Hepatocyte (in vitro differentiated cells): ENCODE results near the gene ABTB1. TPM values are rescaled to one million over a fixed set of nuclear protein-coding genes. Genes with fewer than 3 reads are reported as not detected.

ENCODE experiments used
- DNase-seq: peaks from one replicate; pipeline ENCODE4 v3.0.0-alpha.2; 2016; ENCODE audit warnings: low spot score
- H2AFZ ChIP-seq: fragments of 200-600 bp; sonication (generic); 2 replicates; pipeline ENCODE4 v1.6.0; 2016; ENCODE audit warnings: antibody characterized with exemption, mild to moderate bottlenecking
- H3K27ac ChIP-seq: fragments of 200-600 bp; sonication (generic); 2 replicates; pipeline ENCODE4 v1.5.1; 2016; ENCODE audit warnings: mild to moderate bottlenecking
- H3K27me3 ChIP-seq: fragments of 200-600 bp; sonication (generic); 2 replicates; pipeline ENCODE4 v1.6.1; 2016
- H3K36me3 ChIP-seq: fragments of 200-600 bp; sonication (generic); replicated peaks from 2 replicates; pipeline ENCODE4 v1.5.1; 2016; ENCODE audit warnings: low read depth; ENCODE audit not compliant: insufficient read depth
- H3K4me1 ChIP-seq: fragments of 200-600 bp; sonication (generic); 2 replicates; pipeline ENCODE4 v1.5.1; 2016; ENCODE audit warnings: mild to moderate bottlenecking, moderate library complexity; ENCODE audit not compliant: insufficient read depth
- H3K4me2 ChIP-seq: fragments of 200-600 bp; sonication (generic); 2 replicates; pipeline ENCODE4 v1.6.0; 2016
- H3K4me3 ChIP-seq: fragments of 200-600 bp; sonication (generic); 2 replicates; pipeline ENCODE4 v1.5.1; 2016; ENCODE audit warnings: mild to moderate bottlenecking
- H3K79me2 ChIP-seq: fragments of 200-600 bp; sonication (generic); 2 replicates; pipeline ENCODE4 v1.6.0; 2017; ENCODE audit warnings: mild to moderate bottlenecking
- H3K9me2 ChIP-seq: fragments of 200-600 bp; sonication (generic); replicated peaks from 2 replicates; pipeline ENCODE4 v1.6.0; 2017; ENCODE audit warnings: mild to moderate bottlenecking; ENCODE audit not compliant: insufficient read depth
- H3K9me3 ChIP-seq: fragments of 200-600 bp; sonication (generic); 2 replicates; pipeline ENCODE4 v1.5.1; 2016; ENCODE audit warnings: low read depth, mild to moderate bottlenecking
- H4K20me1 ChIP-seq: fragments of 200-600 bp; sonication (generic); 2 replicates; pipeline ENCODE4 v1.6.0; 2016; ENCODE audit warnings: mild to moderate bottlenecking; ENCODE audit not compliant: insufficient read depth, poor library complexity, severe bottlenecking
- EZH2phosphoT487 ChIP-seq: fragments of 200-600 bp; sonication (generic); IDR thresholded peaks from one replicate; pipeline ENCODE4 v1.6.1; 2018; ENCODE audit warnings: antibody characterized with exemption, mild to moderate bottlenecking, low read depth, moderate library complexity; ENCODE audit not compliant: unreplicated experiment, severe bottlenecking
- WGBS: methylation state at CpG from one replicate; pipeline ENCODE4 v1.1.6; 2016; ENCODE audit warnings: low lambda C conversion rate; ENCODE audit errors: missing lambda C conversion rate; 5-methylcytosine and 5-hydroxymethylcytosine counted together
- polyA plus RNA-seq: library from polyadenylated mRNA; unstranded; fragments of >200 nt; fragmentation: Nextera tagmentation; extraction: Ambion mirVana; gene quantifications from 2 replicates; pipeline ENCODE4 v1.2.1, GENCODE V29; 2016
- total RNA-seq: library from RNA; depleted of rRNA; stranded (reverse); fragments of >200 nt; gene quantifications from 2 replicates; pipeline ENCODE4 v1.2.3, GENCODE V29; 2014

The ABTB1 gene
- total and polyA plus RNA-seq, 2 experiments from 2014 or later: 4.7 to 13.8 TPM

- no peaks in the 10 kb centered on the region for H3K9me2 ChIP-seq
These were observed 57.4 kb downstream of the ABTB1 start for GRCh38 chr3:127730171-127730570.

More at GRCh38 chr3:127730171-127730570, 57.4 kb downstream of the ABTB1 start:
- Histone ChIP-seq H2AFZ (no peak overlapping the region), H3K27ac (no peak overlapping the region), H3K36me3 (no peaks in the 10 kb centered on the region), H3K4me3 (no peak overlapping the region), H3K9me3 (no peaks in the 10 kb centered on the region), H4K20me1 (no peaks in the 10 kb centered on the region), H3K27me3 (no peaks in the 10 kb centered on the region), H3K4me2 (no peak overlapping the region), H3K4me1 (peaks cover 8% of the 10 kb centered on the region), H3K79me2 (no peaks in the 10 kb centered on the region)
- WGBS: 93% methylated on average over 8 of the region's 8 CpGs
- no peak for DNase-seq
- no peak for TF ChIP-seq EZH2phosphoT487

Other genes with a start within 250 kb of the ABTB1 start
- 39.9 and 41.0 TPM in 2 replicates for gene TPRA1, start 82.2 kb upstream of the ABTB1 start, total RNA-seq
- 57.2 and 66.3 TPM in 2 replicates for gene TPRA1, start 82.2 kb upstream of the ABTB1 start, polyA plus RNA-seq
- 19.6 and 31.4 TPM in 2 replicates for gene MCM2, start 74.5 kb upstream of the ABTB1 start, total RNA-seq
- gene MCM2, start 74.5 kb upstream of the ABTB1 start, polyA plus RNA-seq: 14.6 and 15.0 TPM in 2 replicates
- 6.4 and 8.0 TPM in 2 replicates for gene PODXL2, start 43.8 kb upstream of the ABTB1 start, total RNA-seq
- gene PODXL2, start 43.8 kb upstream of the ABTB1 start, polyA plus RNA-seq: 5.1 and 7.8 TPM in 2 replicates
- 5.4 and 7.3 TPM in 2 replicates for gene MGLL, start 149.6 kb downstream of the ABTB1 start, total RNA-seq
- 19.5 and 21.4 TPM in 2 replicates for gene MGLL, start 149.6 kb downstream of the ABTB1 start, polyA plus RNA-seq
- gene KBTBD12, start 242.3 kb downstream of the ABTB1 start, total RNA-seq: 0.07 TPM in 1 of 2 replicates, not detected in the other
- gene KBTBD12, start 242.3 kb downstream of the ABTB1 start, polyA plus RNA-seq: not detected in 2 replicates